IMR-90 (cell line): ENCODE results near the gene FDX1. TPM values are rescaled to one million over a fixed set of nuclear protein-coding genes. Genes with fewer than 3 reads are reported as not detected.

ENCODE experiments used
- ATAC-seq: fragments of 200-7000 bp; cut with Tn5 transposase; 2 replicates; pipeline ENCODE4 v1.9.1; 2020; ENCODE audit warnings: low read depth, mild to moderate bottlenecking, moderate library complexity
- BruUV-seq: library from RNA; stranded (reverse); fragments of 400-500 nt; replicated peaks from 2 replicates; lab custom pipeline; 2021; lab: Mats Ljungman, UMichigan
- CTCF ChIA-PET: fragments of 300-600 bp; formaldehyde crosslinking; extraction: SDS; loops from one replicate; lab custom pipeline; 2021; ENCODE audit warnings: antibody characterized with exemption; lab: Yijun Ruan, JAX
- POLR2A ChIA-PET: fragments of 300-600 bp; sonication (Branson Sonifier 250); formaldehyde crosslinking; loops from one replicate; lab custom pipeline; 2022; ENCODE audit warnings: antibody characterized with exemption; ENCODE audit not compliant: unreplicated experiment; lab: Charles Lee
- DNase-seq: peaks from one replicate; pipeline ENCODE4 v3.0.0; 2013
- H2AFZ ChIP-seq: replicated peaks from 2 replicates; pipeline ENCODE3; 2013; ENCODE audit warnings: low read length, mild to moderate bottlenecking; ENCODE audit not compliant: poor library complexity
- H2AK5ac ChIP-seq: 2 replicates; pipeline ENCODE4 v1.6.1; 2013; ENCODE audit warnings: low read depth, low read length, inconsistent platforms
- H2AK9ac ChIP-seq: replicated peaks from 2 replicates; pipeline ENCODE3; 2013; ENCODE audit warnings: mild to moderate bottlenecking, low read depth, low read length, moderate library complexity; ENCODE audit not compliant: poor library complexity
- H2BK120ac ChIP-seq: 2 replicates; pipeline ENCODE4 v1.6.1; 2013; ENCODE audit warnings: low read depth, low read length, inconsistent platforms
- H2BK15ac ChIP-seq: 3 replicates; pipeline ENCODE4 v1.6.1; 2013; ENCODE audit warnings: low read depth, low read length, inconsistent platforms
- H2BK20ac ChIP-seq: 2 replicates; pipeline ENCODE4 v1.6.1; 2013; ENCODE audit warnings: low read depth, mild to moderate bottlenecking, inconsistent platforms, low read length, moderate library complexity
- H2BK5ac ChIP-seq: 2 replicates; pipeline ENCODE4 v1.6.1; 2013; ENCODE audit warnings: mild to moderate bottlenecking, low read depth, low read length, inconsistent platforms; ENCODE audit not compliant: poor library complexity, severe bottlenecking
- H3K14ac ChIP-seq: replicated peaks from 2 replicates; pipeline ENCODE4 v1.6.1; 2013; ENCODE audit warnings: low read depth, low read length, inconsistent platforms
- H3K18ac ChIP-seq: 2 replicates; pipeline ENCODE4 v1.6.1; 2013; ENCODE audit warnings: low read depth, low read length, control low read depth
- H3K23ac ChIP-seq: 2 replicates; pipeline ENCODE4 v1.6.1; 2013; ENCODE audit warnings: low read depth, low read length, inconsistent platforms
- H3K27ac ChIP-seq: 2 replicates; pipeline ENCODE4 v1.5.1; 2013; ENCODE audit warnings: mild to moderate bottlenecking, control low read depth, low read length; ENCODE audit not compliant: insufficient read depth
- H3K27me3 ChIP-seq: 2 replicates; pipeline ENCODE4 v1.6.1; 2013; ENCODE audit warnings: low read length; ENCODE audit not compliant: control insufficient read depth, insufficient read depth
- H3K36me3 ChIP-seq: 2 replicates; pipeline ENCODE4 v1.6.1; 2013; ENCODE audit warnings: low read length, mixed read lengths; ENCODE audit not compliant: control insufficient read depth, insufficient read depth
- H3K4ac ChIP-seq: 2 replicates; pipeline ENCODE4 v1.6.1; 2013; ENCODE audit warnings: low read depth, low read length, inconsistent platforms
- H3K4me1 ChIP-seq: 2 replicates; pipeline ENCODE4 v1.6.1; 2013; ENCODE audit warnings: low read length, mixed read lengths; ENCODE audit not compliant: control insufficient read depth, insufficient read depth
- H3K4me2 ChIP-seq: 2 replicates; pipeline ENCODE4 v1.6.1; 2013; ENCODE audit warnings: low read depth, mild to moderate bottlenecking, control low read depth, low read length, moderate library complexity
- H3K4me3 ChIP-seq: 2 replicates; pipeline ENCODE4 v1.5.1; 2013; ENCODE audit warnings: low read depth, mild to moderate bottlenecking, control low read depth, low read length, moderate library complexity; ENCODE audit not compliant: insufficient read depth
- H3K56ac ChIP-seq: 2 replicates; pipeline ENCODE4 v1.6.1; 2013; ENCODE audit warnings: low read length, inconsistent platforms; ENCODE audit not compliant: insufficient read depth; ENCODE audit errors: extremely low read depth
- H3K79me1 ChIP-seq, 2 experiments: 2 replicates each; pipeline ENCODE4 v1.6.1; 2013; ENCODE audit warnings: low read length in 2 of 2, inconsistent platforms in 1 of 2, low read depth in 1 of 2
- H3K9ac ChIP-seq: 2 replicates; pipeline ENCODE4 v1.6.1; 2013; ENCODE audit warnings: low read depth, low read length, control low read depth
- H3K9me1 ChIP-seq: 2 replicates; pipeline ENCODE4 v1.6.1; 2013; ENCODE audit warnings: low read length, inconsistent platforms; ENCODE audit not compliant: insufficient read depth
- H3K9me3 ChIP-seq: 2 replicates; pipeline ENCODE4 v1.6.1; 2013; ENCODE audit warnings: low read length; ENCODE audit not compliant: control insufficient read depth, insufficient read depth
- H4K20me1 ChIP-seq: 2 replicates; pipeline ENCODE4 v1.6.1; 2013; ENCODE audit warnings: low read length, inconsistent platforms; ENCODE audit not compliant: insufficient read depth
- H4K5ac ChIP-seq: 2 replicates; pipeline ENCODE4 v1.6.1; 2013; ENCODE audit warnings: mild to moderate bottlenecking, low read depth, low read length, control low read depth
- H4K8ac ChIP-seq, 2 experiments: 2 replicates each; pipeline ENCODE4 v1.6.1; 2013; ENCODE audit warnings: low read depth in 2 of 2, low read length in 2 of 2, control low read depth in 1 of 2, inconsistent platforms in 1 of 2
- H4K91ac ChIP-seq: 2 replicates; pipeline ENCODE4 v1.6.1; 2013; ENCODE audit warnings: low read depth, low read length, inconsistent platforms; ENCODE audit not compliant: insufficient read depth
- MAZ ChIP-seq: IDR thresholded peaks from 2 replicates; pipeline ENCODE4 v1.6.1; 2012; ENCODE audit warnings: low read depth, mild to moderate bottlenecking, low read length, improper control_type of control experiment, moderate library complexity, borderline replicate concordance
- WGBS, 2 experiments: methylation state at CpG; one replicate each; pipeline versions ENCODE4 v1.1.5 to v1.1.7; 2013; ENCODE audit warnings: missing lambda C conversion rate in 2 of 2; ENCODE audit not compliant: insufficient read length in 1 of 2; ENCODE audit errors: extremely low coverage in 2 of 2; 5-methylcytosine and 5-hydroxymethylcytosine counted together
- dilution Hi-C: fragments of 300-500 bp; cut with HindIII; formaldehyde crosslinking; loops from one replicate; pipeline ENCODE4 v1.14.3; 2018; ENCODE audit warnings: low sequenced_read_pairs; ENCODE audit not compliant: unreplicated experiment
- in situ Hi-C: fragments of 300-500 bp; cut with MboI; formaldehyde crosslinking; loops from 3 replicates; pipeline ENCODE4 v1.14.3; 2019; ENCODE audit warnings: low sequenced_read_pairs, inconsistent platforms, mixed read lengths
- intact Hi-C: fragments of 100-400 bp; cut with micrococcal nuclease; formaldehyde crosslinking; loops from 2 replicates; pipeline ENCODE4 v1.10.0; 2022
- polyA plus RNA-seq, 3 experiments: library from polyadenylated mRNA; depleted of rRNA; stranded (reverse); fragments of >200 nt; gene quantifications; 2 replicates each; pipeline ENCODE4 v1.2.3, GENCODE V29; 2012; ENCODE audit warnings: low replicate concordance in 1 of 3
- total RNA-seq: library from RNA; depleted of rRNA; stranded (reverse); fragments of >200 nt; gene quantifications from 2 replicates; pipeline ENCODE4 v1.2.3, GENCODE V29; 2012

The FDX1 gene
- total and polyA plus RNA-seq, 2 of the 4 experiments (the other 2 are of a cell fraction): 4.3 to 5.1 TPM

DNA sequence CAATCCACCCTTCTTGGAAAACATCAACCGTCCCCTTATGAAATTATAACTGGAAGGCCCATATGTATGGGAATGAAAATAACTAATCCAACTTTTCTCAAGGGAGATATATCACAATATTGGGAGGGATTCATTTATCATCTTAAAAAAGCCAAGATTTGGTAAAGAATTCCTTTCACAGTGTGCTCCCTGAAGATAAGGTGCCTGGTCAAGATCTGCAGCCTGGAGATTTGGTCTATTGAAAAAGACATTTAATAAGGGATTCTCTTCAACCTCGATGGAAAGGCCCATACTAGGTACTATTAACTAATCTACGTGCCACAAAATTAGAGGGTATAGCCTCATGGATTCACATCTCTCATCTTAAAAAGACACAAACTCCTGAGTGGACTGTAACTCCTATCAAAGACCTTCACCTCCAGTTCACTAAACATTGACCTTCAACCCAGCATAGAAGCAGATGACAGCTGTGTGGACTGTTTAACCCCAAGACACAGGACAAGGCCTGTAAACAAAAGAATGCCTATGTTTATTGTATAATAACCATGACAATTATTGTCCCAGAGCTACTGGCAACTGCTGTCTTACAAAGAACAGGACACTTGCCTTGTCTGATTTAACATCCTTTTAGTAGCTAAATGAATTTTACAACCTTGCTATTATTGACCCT lies 4.8 kb upstream of the FDX1 start:
- no peaks in the 10 kb centered on the region for H3K27me3 ChIP-seq
- H3K9ac ChIP-seq: no peak overlapping the region
- H2BK15ac ChIP-seq: no peak overlapping the region
- H3K79me1 ChIP-seq: no peaks in the 10 kb centered on the region
- no TSS peak for BruUV-seq
- H2AK9ac ChIP-seq: no peak overlapping the region
- no peak for DNase-seq
- H4K5ac ChIP-seq: no peak overlapping the region
- no peak for ATAC-seq
- TF ChIP-seq MAZ: no peak
- H4K8ac ChIP-seq: no peak overlapping the region
- no peaks in the 10 kb centered on the region for H4K20me1 ChIP-seq
- H3K9me1 ChIP-seq: peaks cover 3% of the 10 kb centered on the region; the same call in 1 of the 2 replicates
- H2BK120ac ChIP-seq: no peak overlapping the region
- H3K4ac ChIP-seq: no peak overlapping the region
- no peak overlapping the region for H3K4me3 ChIP-seq
- no peak overlapping the region for H3K23ac ChIP-seq
- H3K18ac ChIP-seq: no peak overlapping the region
- H3K56ac ChIP-seq: no peak overlapping the region
- no peaks in the 10 kb centered on the region; the same call in 1 of the 2 replicates for H3K9me3 ChIP-seq
- peaks cover 2% of the 10 kb centered on the region; the same call in 1 of the 2 replicates for H3K4me1 ChIP-seq
- intact Hi-C loops: no loop called here
- POLR2A ChIA-PET: no interaction called here
- H2AFZ ChIP-seq: no peak overlapping the region
- no peak overlapping the region; the same call in 1 of the 2 replicates for H3K14ac ChIP-seq
- CTCF ChIA-PET: interaction anchor here (1.2 kb wide), 1 partner anchor 12 kb away, joined by 3 read pairs; no protein-coding TSS in a partner anchor
- H3K4me2 ChIP-seq: no peak overlapping the region
- no peak overlapping the region for H3K27ac ChIP-seq
- 0 out of 2 replicates have a peak overlapping the region, but pooled peaks have one; percentile 22 for H2AK5ac ChIP-seq
- dilution Hi-C loops: no loop called here
- in situ Hi-C loops: no loop called here
- no peaks in the 10 kb centered on the region for H3K36me3 ChIP-seq
- H4K91ac ChIP-seq: no peak overlapping the region
- no peak overlapping the region for H2BK20ac ChIP-seq
- no peak overlapping the region for H2BK5ac ChIP-seq
- no CpG with 5 or more reads among the region's 3 CpGs for whole genome bisulfite sequencing, 2 experiments
